Smooth muscle cell (in vitro differentiated cells): ENCODE data around the gene COX15. TPM values are rescaled to one million over a fixed set of nuclear protein-coding genes. Genes with fewer than 3 reads are reported as not detected.

ENCODE experiments used
- DNase-seq: peaks from one replicate; lab custom pipeline; 2025; ENCODE audit not compliant: unreplicated experiment; lab: John Stamatoyannopoulos, UW
- H2AFZ ChIP-seq: fragments of 200-600 bp; sonication (generic); 2 replicates; pipeline ENCODE4 v1.6.0; 2016; ENCODE audit warnings: antibody characterized with exemption, low read depth, mild to moderate bottlenecking
- H3F3A ChIP-seq: fragments of 200-600 bp; sonication (generic); 2 replicates; pipeline ENCODE4 v1.6.0; 2017; ENCODE audit warnings: antibody characterized with exemption, low read depth
- H3K27ac ChIP-seq: fragments of 200-600 bp; sonication (generic); 2 replicates; pipeline ENCODE4 v1.5.1; 2016; ENCODE audit warnings: low read depth, mild to moderate bottlenecking
- H3K27me3 ChIP-seq: fragments of 200-600 bp; sonication (generic); 2 replicates; pipeline ENCODE4 v1.6.1; 2016; ENCODE audit warnings: low read depth, mild to moderate bottlenecking
- H3K36me3 ChIP-seq: fragments of 200-600 bp; sonication (generic); 2 replicates; pipeline ENCODE4 v1.5.1; 2016; ENCODE audit warnings: low read depth
- H3K4me1 ChIP-seq: fragments of 200-600 bp; sonication (generic); 2 replicates; pipeline ENCODE4 v1.5.1; 2016; ENCODE audit warnings: low read depth
- H3K4me2 ChIP-seq: fragments of 200-600 bp; sonication (generic); 2 replicates; pipeline ENCODE4 v1.6.0; 2016; ENCODE audit warnings: mild to moderate bottlenecking
- H3K4me3 ChIP-seq: fragments of 200-600 bp; sonication (generic); 2 replicates; pipeline ENCODE4 v1.5.1; 2016; ENCODE audit warnings: mild to moderate bottlenecking
- H3K79me2 ChIP-seq: fragments of 200-600 bp; sonication (generic); 2 replicates; pipeline ENCODE4 v1.6.0; 2016; ENCODE audit warnings: low read depth, mild to moderate bottlenecking
- H3K9ac ChIP-seq: fragments of 200-600 bp; sonication (generic); 2 replicates; pipeline ENCODE4 v1.6.0; 2016; ENCODE audit warnings: low read depth
- H3K9me3 ChIP-seq: fragments of 200-600 bp; sonication (generic); replicated peaks from 2 replicates; pipeline ENCODE4 v1.5.1; 2016; ENCODE audit warnings: low read depth
- H4K20me1 ChIP-seq: fragments of 200-600 bp; sonication (generic); 2 replicates; pipeline ENCODE4 v1.6.0; 2016; ENCODE audit warnings: low read depth
- WGBS: methylation state at CpG from one replicate; pipeline ENCODE4 v1.1.7; 2016; ENCODE audit warnings: low lambda C conversion rate; 5-methylcytosine and 5-hydroxymethylcytosine counted together
- polyA plus RNA-seq: library from polyadenylated mRNA; unstranded; fragments of >200 nt; fragmentation: Nextera tagmentation; extraction: Ambion mirVana; gene quantifications from 2 replicates; pipeline ENCODE4 v1.2.1, GENCODE V29; 2016
- total RNA-seq: library from RNA; depleted of rRNA; stranded (reverse); fragments of >200 nt; gene quantifications from 2 replicates; pipeline ENCODE4 v1.2.3, GENCODE V29; 2014
- TF ChIP-seq, protein P1 (sequence below): fragments of 200-600 bp; sonication (generic); IDR thresholded peaks from 2 replicates; pipeline ENCODE4 v1.5.1; 2017; ENCODE audit warnings: borderline replicate concordance, mild to moderate bottlenecking, antibody characterized with exemption; ENCODE audit not compliant: insufficient read depth, poor library complexity, severe bottlenecking

COX15 gene
- total and polyA plus RNA-seq, 2 experiments from 2014 or later, result 16.9 to 21.3 TPM

DNA sequence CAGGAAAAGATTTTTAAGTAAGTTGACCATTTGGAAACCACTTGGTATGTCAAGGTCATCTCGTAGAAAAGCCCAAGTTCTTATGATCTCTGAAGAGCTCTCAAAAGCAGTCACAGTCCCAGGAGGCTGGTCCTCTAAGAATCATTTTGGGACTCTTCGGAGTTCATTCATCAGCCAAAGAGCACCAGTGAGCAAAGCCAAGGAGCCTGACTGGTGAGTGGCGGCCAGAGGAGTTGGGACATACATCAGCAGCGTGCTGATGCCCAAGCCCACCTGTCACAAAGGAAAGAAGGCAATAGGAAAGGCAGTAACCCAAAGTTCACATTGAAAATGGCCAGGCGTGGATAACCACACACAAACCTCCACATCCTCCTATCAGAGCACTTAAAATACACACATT lies 17.5 kb downstream of the COX15 start:
- no peaks in the 10 kb centered on the region for H3K27me3 ChIP-seq
- H4K20me1 ChIP-seq, result peaks cover 14% of the 10 kb centered on the region
- H3K9ac ChIP-seq, result no peak overlapping the region
- no peak for DNase-seq
- H3K9me3 ChIP-seq, result no peaks in the 10 kb centered on the region
- H3K36me3 ChIP-seq, result peaks cover 4% of the 10 kb centered on the region
- no peaks in the 10 kb centered on the region for H3K79me2 ChIP-seq
- H2AFZ ChIP-seq, result no peak overlapping the region
- no peak overlapping the region for H3K4me2 ChIP-seq
- TF ChIP-seq, protein P1, sequence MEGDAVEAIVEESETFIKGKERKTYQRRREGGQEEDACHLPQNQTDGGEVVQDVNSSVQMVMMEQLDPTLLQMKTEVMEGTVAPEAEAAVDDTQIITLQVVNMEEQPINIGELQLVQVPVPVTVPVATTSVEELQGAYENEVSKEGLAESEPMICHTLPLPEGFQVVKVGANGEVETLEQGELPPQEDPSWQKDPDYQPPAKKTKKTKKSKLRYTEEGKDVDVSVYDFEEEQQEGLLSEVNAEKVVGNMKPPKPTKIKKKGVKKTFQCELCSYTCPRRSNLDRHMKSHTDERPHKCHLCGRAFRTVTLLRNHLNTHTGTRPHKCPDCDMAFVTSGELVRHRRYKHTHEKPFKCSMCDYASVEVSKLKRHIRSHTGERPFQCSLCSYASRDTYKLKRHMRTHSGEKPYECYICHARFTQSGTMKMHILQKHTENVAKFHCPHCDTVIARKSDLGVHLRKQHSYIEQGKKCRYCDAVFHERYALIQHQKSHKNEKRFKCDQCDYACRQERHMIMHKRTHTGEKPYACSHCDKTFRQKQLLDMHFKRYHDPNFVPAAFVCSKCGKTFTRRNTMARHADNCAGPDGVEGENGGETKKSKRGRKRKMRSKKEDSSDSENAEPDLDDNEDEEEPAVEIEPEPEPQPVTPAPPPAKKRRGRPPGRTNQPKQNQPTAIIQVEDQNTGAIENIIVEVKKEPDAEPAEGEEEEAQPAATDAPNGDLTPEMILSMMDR, result no peak
- no peaks in the 10 kb centered on the region for H3K4me1 ChIP-seq
- 95% methylated on average over 5 of the region's 5 CpGs for WGBS
- H3K4me3 ChIP-seq, result no peak overlapping the region
- H3F3A ChIP-seq, result no peaks in the 10 kb centered on the region
- no peak overlapping the region for H3K27ac ChIP-seq

DNA sequence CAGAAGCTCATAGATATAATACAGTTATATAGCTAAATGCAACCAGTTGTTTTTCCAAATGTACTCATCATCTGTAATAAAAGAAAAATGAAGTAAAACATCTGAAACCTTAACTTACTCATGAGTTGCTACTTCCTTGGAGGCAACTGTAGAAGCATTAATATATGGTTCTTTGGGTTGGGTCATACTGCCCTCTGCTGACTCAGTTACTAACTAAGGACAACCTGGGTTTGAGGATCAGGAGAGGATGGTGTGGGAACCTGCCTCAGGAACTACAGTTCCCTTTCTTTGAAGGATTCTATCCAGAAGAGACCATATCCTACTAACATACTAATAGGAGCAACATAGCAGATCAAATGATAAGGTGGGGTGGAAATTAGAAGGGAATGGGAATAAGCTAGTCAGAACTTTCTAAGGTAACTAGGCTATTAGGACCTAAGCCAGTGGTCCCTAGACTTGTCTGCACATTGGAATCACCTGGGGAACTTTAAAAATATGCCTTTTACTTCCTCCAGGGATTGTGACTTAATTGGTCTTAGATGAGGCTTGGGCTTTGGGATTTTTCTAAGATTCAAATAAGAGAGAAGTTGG lies 20.7 kb downstream of the COX15 start:
- Histone ChIP-seq H3K9me3 (no peaks in the 10 kb centered on the region), H3K79me2 (no peaks in the 10 kb centered on the region), H3K4me2 (no peak overlapping the region), H3K4me3 (no peak overlapping the region), H3F3A (no peaks in the 10 kb centered on the region), H3K4me1 (no peaks in the 10 kb centered on the region), H3K27me3 (no peaks in the 10 kb centered on the region), H3K27ac (no peak overlapping the region), H4K20me1 (peaks cover 26% of the 10 kb centered on the region), H2AFZ (no peak overlapping the region), H3K36me3 (peaks cover 13% of the 10 kb centered on the region), H3K9ac (no peak overlapping the region)
- DNase-seq, result no peak
- TF ChIP-seq, protein P1, result peak; percentile 35

GRCh38 chr10:99709480-99710229 lies 22.3 kb downstream of the COX15 start:
- Histone ChIP-seq H3K9ac (no peak overlapping the region), H3K9me3 (no peaks in the 10 kb centered on the region), H3K27ac (peak overlapping the region; percentile 35), H2AFZ (no peak overlapping the region), H3K4me2 (no peak overlapping the region), H3K79me2 (no peaks in the 10 kb centered on the region), H3F3A (no peaks in the 10 kb centered on the region), H3K4me3 (no peak overlapping the region), H3K36me3 (peaks cover 23% of the 10 kb centered on the region), H3K4me1 (no peaks in the 10 kb centered on the region), H3K27me3 (no peaks in the 10 kb centered on the region), H4K20me1 (peaks cover 25% of the 10 kb centered on the region)
- TF ChIP-seq, protein P1, result no peak
- WGBS, result 60% methylated on average over 4 of the region's 4 CpGs
- DNase-seq, result no peak
